ENCODE data around the gene CTXN2. TPM values are rescaled to one million over a fixed set of nuclear protein-coding genes. Genes with fewer than 3 reads are reported as not detected.

The CTXN2 gene
- polyA plus RNA-seq, 1 experiment, result not detected

DNA sequence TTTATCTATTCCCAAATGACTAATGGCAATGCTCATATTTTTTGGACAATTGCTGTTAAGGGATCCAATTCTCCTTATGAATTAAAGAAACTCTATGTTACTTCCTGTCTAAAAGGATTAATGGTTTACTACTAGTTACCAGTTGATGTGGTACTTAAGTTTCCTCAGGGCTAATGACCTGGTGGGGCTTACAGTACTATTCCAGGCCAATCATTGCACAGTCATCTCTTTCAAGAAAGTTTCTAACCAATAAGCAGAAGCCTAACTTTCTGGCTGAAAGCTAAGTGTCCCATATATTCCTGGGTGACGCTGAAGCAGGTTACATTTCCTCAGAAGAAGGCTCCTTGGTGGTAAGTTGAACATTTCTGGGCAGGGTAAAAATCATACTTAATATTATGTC is 14.5 kb downstream of the CTXN2 start, which contains the start of gene SLC12A1:
SLC12A1 (plus strand) TSS at position 322 of the 400 bp plus-strand sequence. CDS start 1,418 bp downstream, outside the sequence.
- Histone ChIP-seq H3K4me3 (ENCODE audit: low read depth, low read length) (no peak within 1 kb of the TSS), H3K9me3 (ENCODE audit: control insufficient read depth, insufficient read depth, low read length) (no peaks in the 10 kb centered on the region), H3K27me3 (ENCODE audit: control insufficient read depth, insufficient read depth, low read length) (peaks cover 2% of the 10 kb centered on the region), H3K27ac (ENCODE audit: low read depth, low read length) (no peak within 1 kb of the TSS)
- POLR2A ChIA-PET, result no interaction called here
- no peak for TF ChIP-seq CTCF (IDR thresholded peaks at IDR 0.05; ENCODE audit: low read depth, low read length)
- CTCF ChIA-PET, result no interaction called here
- no peak for DNase-seq (ENCODE audit: low read depth, low spot score)

- DNase-seq (ENCODE audit: low read depth, low spot score), result no peak
- CTCF ChIA-PET, result no interaction called here
- Histone ChIP-seq H3K4me3 (ENCODE audit: low read depth, low read length) (no peak overlapping the region), H3K27ac (ENCODE audit: low read depth, low read length) (no peak overlapping the region), H3K27me3 (ENCODE audit: control insufficient read depth, insufficient read depth, low read length) (peaks cover 2% of the 10 kb centered on the region), H3K9me3 (ENCODE audit: control insufficient read depth, insufficient read depth, low read length) (no peaks in the 10 kb centered on the region)
- no peak for TF ChIP-seq CTCF (IDR thresholded peaks at IDR 0.05; ENCODE audit: low read depth, low read length)
- POLR2A ChIA-PET, result no interaction called here
Measured at GRCh38 chr15:48221261-48221660, 29.8 kb downstream of the CTXN2 start.

- ChIA-PET CTCF (no interaction called here), POLR2A (no interaction called here)
- peaks cover 7% of the 10 kb centered on the region for H3K27me3 ChIP-seq (ENCODE audit: control insufficient read depth, insufficient read depth, low read length)
- no peak for TF ChIP-seq CTCF (IDR thresholded peaks at IDR 0.05; ENCODE audit: low read depth, low read length)
- no peak overlapping the region for H3K4me3 ChIP-seq (ENCODE audit: low read depth, low read length)
- no peak overlapping the region for H3K27ac ChIP-seq (ENCODE audit: low read depth, low read length)
- H3K9me3 ChIP-seq (ENCODE audit: control insufficient read depth, insufficient read depth, low read length), result no peaks in the 10 kb centered on the region
- DNase-seq (ENCODE audit: low read depth, low spot score), result no peak
Measured at GRCh38 chr15:48221885-48222284, 30.4 kb downstream of the CTXN2 start.

- ChIA-PET CTCF (no interaction called here), POLR2A (no interaction called here)
- no peaks in the 10 kb centered on the region for H3K9me3 ChIP-seq (ENCODE audit: control insufficient read depth, insufficient read depth, low read length)
- DNase-seq (ENCODE audit: low read depth, low spot score), result no peak
- TF ChIP-seq CTCF (IDR thresholded peaks at IDR 0.05; ENCODE audit: low read depth, low read length), result no peak
- H3K4me3 ChIP-seq (ENCODE audit: low read depth, low read length), result no peak overlapping the region
- H3K27me3 ChIP-seq (ENCODE audit: control insufficient read depth, insufficient read depth, low read length), result peaks cover 7% of the 10 kb centered on the region
- no peak overlapping the region for H3K27ac ChIP-seq (ENCODE audit: low read depth, low read length)
Measured at GRCh38 chr15:48222627-48223026, 31.2 kb downstream of the CTXN2 start.

GRCh38 chr15:48225771-48226170 is 34.3 kb downstream of the CTXN2 start:
- ChIA-PET CTCF (no interaction called here), POLR2A (no interaction called here)
- DNase-seq (ENCODE audit: low read depth, low spot score), result no peak
- H3K27ac ChIP-seq (ENCODE audit: low read depth, low read length), result no peak overlapping the region
- H3K4me3 ChIP-seq (ENCODE audit: low read depth, low read length), result no peak overlapping the region
- no peaks in the 10 kb centered on the region for H3K9me3 ChIP-seq (ENCODE audit: control insufficient read depth, insufficient read depth, low read length)
- H3K27me3 ChIP-seq (ENCODE audit: control insufficient read depth, insufficient read depth, low read length), result peaks cover 7% of the 10 kb centered on the region
- no peak for TF ChIP-seq CTCF (IDR thresholded peaks at IDR 0.05; ENCODE audit: low read depth, low read length)
